Neural cell (in vitro differentiated cells): ENCODE results near the gene RIC8B. TPM values are rescaled to one million over a fixed set of nuclear protein-coding genes. Genes with fewer than 3 reads are reported as not detected.

Source experiments
- H2AFZ ChIP-seq: fragments of 200-600, 300-800 bp; sonication (generic), shearing (Covaris generic); 2 replicates; pipeline ENCODE4 v1.6.0; 2014; ENCODE audit warnings: low read depth, mild to moderate bottlenecking, antibody characterized with exemption, low read length, moderate library complexity
- H3F3A ChIP-seq: fragments of 200-600 bp; shearing (Covaris generic); 2 replicates; pipeline ENCODE4 v1.6.1; 2016; ENCODE audit warnings: mild to moderate bottlenecking, moderate library complexity, mixed read lengths, antibody characterized with exemption, low read length; ENCODE audit not compliant: insufficient read depth, poor library complexity, severe bottlenecking
- H3K27ac ChIP-seq: fragments of 200-600, 300-800 bp; sonication (generic), shearing (Covaris generic); 2 replicates; pipeline ENCODE4 v1.5.1; 2014; ENCODE audit warnings: mild to moderate bottlenecking, low read length, moderate library complexity
- H3K27me3 ChIP-seq: fragments of 300-800, 200-600 bp; sonication (generic), shearing (Covaris generic); 2 replicates; pipeline ENCODE4 v1.6.0; 2014; ENCODE audit warnings: mild to moderate bottlenecking, low read depth, low read length, moderate library complexity; ENCODE audit not compliant: insufficient read depth
- H3K36me3 ChIP-seq: fragments of 300-800, 200-600 bp; sonication (generic), shearing (Covaris generic); 2 replicates; pipeline ENCODE4 v1.5.1; 2014; ENCODE audit warnings: mild to moderate bottlenecking, antibody characterized with exemption, low read length, moderate library complexity; ENCODE audit not compliant: insufficient read depth
- H3K4me2 ChIP-seq: fragments of 300-800, 200-600 bp; sonication (generic), shearing (Covaris generic); 2 replicates; pipeline ENCODE4 v1.6.0; 2014; ENCODE audit warnings: mild to moderate bottlenecking, low read length
- H3K4me3 ChIP-seq: fragments of 300-800, 200-600 bp; sonication (generic), shearing (Covaris generic); 2 replicates; pipeline ENCODE4 v1.5.1; 2014; ENCODE audit warnings: mild to moderate bottlenecking, low read length, moderate library complexity
- H3K79me2 ChIP-seq: fragments of 200-600 bp; shearing (Covaris generic); replicated peaks from 2 replicates; pipeline ENCODE4 v1.6.0; 2014; ENCODE audit warnings: mild to moderate bottlenecking, low read length, moderate library complexity; ENCODE audit not compliant: insufficient read depth
- H3K9ac ChIP-seq: fragments of 300-800, 200-600 bp; sonication (generic), shearing (Covaris generic); 2 replicates; pipeline ENCODE4 v1.6.1; 2016; ENCODE audit warnings: mild to moderate bottlenecking, low read length, mixed read lengths
- H3K9me2 ChIP-seq: fragments of 200-600 bp; shearing (Covaris generic); 2 replicates; pipeline ENCODE4 v1.6.1; 2016; ENCODE audit warnings: mild to moderate bottlenecking, low read length, mixed read lengths; ENCODE audit not compliant: insufficient read depth
- H3K9me3 ChIP-seq: fragments of 200-600, 300-800 bp; sonication (generic), shearing (Covaris generic); 2 replicates; pipeline ENCODE4 v1.6.1; 2016; ENCODE audit warnings: mild to moderate bottlenecking, mixed run types, low read length, moderate library complexity, mixed read lengths
- H4K20me1 ChIP-seq: fragments of 200-600 bp; shearing (Covaris generic); 2 replicates; pipeline ENCODE4 v1.6.1; 2016; ENCODE audit warnings: mild to moderate bottlenecking, mixed run types; ENCODE audit not compliant: insufficient read depth
- EP300 ChIP-seq: fragments of 450-650 bp; conservative IDR thresholded peaks from 2 replicates; pipeline ENCODE4 v1.6.1; 2014; ENCODE audit warnings: antibody characterized with exemption, mild to moderate bottlenecking, moderate library complexity; ENCODE audit not compliant: poor library complexity, severe bottlenecking
- EZH2 ChIP-seq: fragments of 200-600, 300-800 bp; shearing (Covaris generic), sonication (generic); IDR thresholded peaks from 2 replicates; pipeline ENCODE4 v1.6.1; 2014; ENCODE audit warnings: antibody characterized with exemption, low read length, borderline replicate concordance, mild to moderate bottlenecking; ENCODE audit not compliant: insufficient read depth, poor library complexity, severe bottlenecking
- TAF1 ChIP-seq: IDR thresholded peaks from 2 replicates; pipeline ENCODE4 v1.6.1; 2012; ENCODE audit warnings: low read depth
- polyA plus RNA-seq: library from polyadenylated mRNA; depleted of rRNA; stranded (reverse); fragments of >200 nt; gene quantifications from 2 replicates; pipeline ENCODE4 v1.2.3, GENCODE V29; 2014
- TF ChIP-seq, protein P1 (sequence below): fragments of 450-650 bp; IDR thresholded peaks from 2 replicates; pipeline ENCODE4 v1.5.1; 2014; ENCODE audit warnings: antibody characterized with exemption, mild to moderate bottlenecking, moderate library complexity; ENCODE audit not compliant: poor library complexity, severe bottlenecking
- TF ChIP-seq, protein P2 (sequence below): IDR thresholded peaks from 2 replicates; pipeline ENCODE4 v1.6.1; 2012; ENCODE audit warnings: borderline replicate concordance

The RIC8B gene
- polyA plus RNA-seq, 1 donor from 2014 or later, result 30.0 TPM

DNA sequence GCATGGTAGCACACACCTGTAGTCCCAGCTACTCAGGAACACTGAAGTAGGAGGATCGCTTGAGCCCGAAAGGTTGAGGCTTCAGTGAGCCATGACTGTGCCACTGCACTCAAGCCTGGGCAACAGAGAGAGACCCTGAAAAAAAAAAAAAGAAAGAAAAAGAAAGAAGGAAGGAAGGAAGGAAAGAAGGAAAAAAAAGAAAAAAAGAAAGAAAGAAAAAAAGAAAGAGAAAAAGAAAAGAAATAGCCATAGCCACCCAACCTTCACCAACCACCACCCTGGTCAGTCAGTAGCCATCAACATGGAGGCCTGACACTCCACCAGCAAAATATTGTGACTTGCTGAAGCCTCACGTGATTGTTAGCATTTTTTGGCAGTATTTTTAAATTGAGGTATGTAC lies 159.8 kb downstream of the RIC8B start:
- H3K27ac ChIP-seq, result no peak overlapping the region

More for the DNA sequence above, 159.8 kb downstream of the RIC8B start:
- Histone ChIP-seq H3K9me3 (no peaks in the 10 kb centered on the region), H3K36me3 (no peaks in the 10 kb centered on the region), H2AFZ (no peak overlapping the region), H3K27me3 (no peaks in the 10 kb centered on the region), H3K9me2 (no peaks in the 10 kb centered on the region), H3K9ac (no peak overlapping the region), H3K4me2 (no peak overlapping the region), H3F3A (no peaks in the 10 kb centered on the region), H3K79me2 (no peaks in the 10 kb centered on the region), H4K20me1 (no peaks in the 10 kb centered on the region), H3K4me3 (no peak overlapping the region)
- TF ChIP-seq EP300 (no peak), EZH2 (no peak), TAF1 (no peak)
- TF ChIP-seq, protein P1, sequence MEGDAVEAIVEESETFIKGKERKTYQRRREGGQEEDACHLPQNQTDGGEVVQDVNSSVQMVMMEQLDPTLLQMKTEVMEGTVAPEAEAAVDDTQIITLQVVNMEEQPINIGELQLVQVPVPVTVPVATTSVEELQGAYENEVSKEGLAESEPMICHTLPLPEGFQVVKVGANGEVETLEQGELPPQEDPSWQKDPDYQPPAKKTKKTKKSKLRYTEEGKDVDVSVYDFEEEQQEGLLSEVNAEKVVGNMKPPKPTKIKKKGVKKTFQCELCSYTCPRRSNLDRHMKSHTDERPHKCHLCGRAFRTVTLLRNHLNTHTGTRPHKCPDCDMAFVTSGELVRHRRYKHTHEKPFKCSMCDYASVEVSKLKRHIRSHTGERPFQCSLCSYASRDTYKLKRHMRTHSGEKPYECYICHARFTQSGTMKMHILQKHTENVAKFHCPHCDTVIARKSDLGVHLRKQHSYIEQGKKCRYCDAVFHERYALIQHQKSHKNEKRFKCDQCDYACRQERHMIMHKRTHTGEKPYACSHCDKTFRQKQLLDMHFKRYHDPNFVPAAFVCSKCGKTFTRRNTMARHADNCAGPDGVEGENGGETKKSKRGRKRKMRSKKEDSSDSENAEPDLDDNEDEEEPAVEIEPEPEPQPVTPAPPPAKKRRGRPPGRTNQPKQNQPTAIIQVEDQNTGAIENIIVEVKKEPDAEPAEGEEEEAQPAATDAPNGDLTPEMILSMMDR, result no peak
- TF ChIP-seq, protein P2, sequence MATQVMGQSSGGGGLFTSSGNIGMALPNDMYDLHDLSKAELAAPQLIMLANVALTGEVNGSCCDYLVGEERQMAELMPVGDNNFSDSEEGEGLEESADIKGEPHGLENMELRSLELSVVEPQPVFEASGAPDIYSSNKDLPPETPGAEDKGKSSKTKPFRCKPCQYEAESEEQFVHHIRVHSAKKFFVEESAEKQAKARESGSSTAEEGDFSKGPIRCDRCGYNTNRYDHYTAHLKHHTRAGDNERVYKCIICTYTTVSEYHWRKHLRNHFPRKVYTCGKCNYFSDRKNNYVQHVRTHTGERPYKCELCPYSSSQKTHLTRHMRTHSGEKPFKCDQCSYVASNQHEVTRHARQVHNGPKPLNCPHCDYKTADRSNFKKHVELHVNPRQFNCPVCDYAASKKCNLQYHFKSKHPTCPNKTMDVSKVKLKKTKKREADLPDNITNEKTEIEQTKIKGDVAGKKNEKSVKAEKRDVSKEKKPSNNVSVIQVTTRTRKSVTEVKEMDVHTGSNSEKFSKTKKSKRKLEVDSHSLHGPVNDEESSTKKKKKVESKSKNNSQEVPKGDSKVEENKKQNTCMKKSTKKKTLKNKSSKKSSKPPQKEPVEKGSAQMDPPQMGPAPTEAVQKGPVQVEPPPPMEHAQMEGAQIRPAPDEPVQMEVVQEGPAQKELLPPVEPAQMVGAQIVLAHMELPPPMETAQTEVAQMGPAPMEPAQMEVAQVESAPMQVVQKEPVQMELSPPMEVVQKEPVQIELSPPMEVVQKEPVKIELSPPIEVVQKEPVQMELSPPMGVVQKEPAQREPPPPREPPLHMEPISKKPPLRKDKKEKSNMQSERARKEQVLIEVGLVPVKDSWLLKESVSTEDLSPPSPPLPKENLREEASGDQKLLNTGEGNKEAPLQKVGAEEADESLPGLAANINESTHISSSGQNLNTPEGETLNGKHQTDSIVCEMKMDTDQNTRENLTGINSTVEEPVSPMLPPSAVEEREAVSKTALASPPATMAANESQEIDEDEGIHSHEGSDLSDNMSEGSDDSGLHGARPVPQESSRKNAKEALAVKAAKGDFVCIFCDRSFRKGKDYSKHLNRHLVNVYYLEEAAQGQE, result no peak

Other genes starting within 250 kb of the RIC8B start
- gene RFX4, start 191.7 kb upstream of the RIC8B start, polyA plus RNA-seq, result 0.22 TPM in 1 of 2 replicates, not detected in the other
- 25.9 and 27.1 TPM in 2 replicates for gene TMEM263, start 181.2 kb downstream of the RIC8B start, polyA plus RNA-seq
- 47.8 and 49.0 TPM in 2 replicates for gene MTERF2, start 212.5 kb downstream of the RIC8B start, polyA plus RNA-seq